T-helper 2 cell treated with Interferon-gamma antibody and Interleukin-4, amounts not matched to agents 5 μg/mL and 100 μg/mL, for 36 hours (primary cell): Measurements from ENCODE around the gene PAH.

Source experiments
- DNase-seq: peaks from one replicate; pipeline ENCODE4 v3.0.0; 2021; ENCODE audit warnings: low spot score
- H3K27ac Mint-ChIP-seq: one replicate; pipeline ENCODE4 v1.8.0; 2021; ENCODE audit warnings: mild to moderate bottlenecking, mixed read lengths
- H3K27me3 Mint-ChIP-seq: one replicate; pipeline ENCODE4 v1.8.0; 2021; ENCODE audit warnings: low read depth, mixed read lengths
- H3K36me3 Mint-ChIP-seq: one replicate; pipeline ENCODE4 v1.8.0; 2021; ENCODE audit warnings: low read depth, mixed read lengths
- H3K4me1 Mint-ChIP-seq: one replicate; pipeline ENCODE4 v1.8.0; 2021; ENCODE audit warnings: low read depth, mixed read lengths
- H3K4me3 Mint-ChIP-seq: one replicate; pipeline ENCODE4 v1.8.0; 2022; ENCODE audit warnings: mild to moderate bottlenecking, moderate library complexity, mixed read lengths
- H3K9me3 Mint-ChIP-seq: one replicate; pipeline ENCODE4 v1.8.0; 2021; ENCODE audit warnings: mixed read lengths

Gene PAH

GRCh38 chr12:102957339-102958050 is 40.5 kb upstream of the PAH start, which contains the start of gene ASCL1:
Gene ASCL1 (plus strand): TSS chr12:102957674. CDS start chr12:102958245, 571 bp downstream.
- Mint-ChIP-seq H3K4me3 (peak within 1 kb of the TSS; percentile 76), H3K4me1 (peaks cover 36% of the 10 kb centered on the region), H3K36me3 (no peaks in the 10 kb centered on the region), H3K9me3 (no peaks in the 10 kb centered on the region), H3K27me3 (peaks cover 83% of the 10 kb centered on the region), H3K27ac (peak within 1 kb of the TSS; percentile 47)
- DNase-seq, result no peak

- no peak overlapping the region for H3K27ac Mint-ChIP-seq
- H3K9me3 Mint-ChIP-seq, result no peaks in the 10 kb centered on the region
- peaks cover 83% of the 10 kb centered on the region for H3K27me3 Mint-ChIP-seq
- peak overlapping the region; percentile 49 for H3K4me3 Mint-ChIP-seq
- H3K4me1 Mint-ChIP-seq, result peaks cover 34% of the 10 kb centered on the region
- H3K36me3 Mint-ChIP-seq, result no peaks in the 10 kb centered on the region
- DNase-seq, result no peak
Measured at GRCh38 chr12:102956738-102957327, 39.8 kb upstream of the PAH start.

DNA sequence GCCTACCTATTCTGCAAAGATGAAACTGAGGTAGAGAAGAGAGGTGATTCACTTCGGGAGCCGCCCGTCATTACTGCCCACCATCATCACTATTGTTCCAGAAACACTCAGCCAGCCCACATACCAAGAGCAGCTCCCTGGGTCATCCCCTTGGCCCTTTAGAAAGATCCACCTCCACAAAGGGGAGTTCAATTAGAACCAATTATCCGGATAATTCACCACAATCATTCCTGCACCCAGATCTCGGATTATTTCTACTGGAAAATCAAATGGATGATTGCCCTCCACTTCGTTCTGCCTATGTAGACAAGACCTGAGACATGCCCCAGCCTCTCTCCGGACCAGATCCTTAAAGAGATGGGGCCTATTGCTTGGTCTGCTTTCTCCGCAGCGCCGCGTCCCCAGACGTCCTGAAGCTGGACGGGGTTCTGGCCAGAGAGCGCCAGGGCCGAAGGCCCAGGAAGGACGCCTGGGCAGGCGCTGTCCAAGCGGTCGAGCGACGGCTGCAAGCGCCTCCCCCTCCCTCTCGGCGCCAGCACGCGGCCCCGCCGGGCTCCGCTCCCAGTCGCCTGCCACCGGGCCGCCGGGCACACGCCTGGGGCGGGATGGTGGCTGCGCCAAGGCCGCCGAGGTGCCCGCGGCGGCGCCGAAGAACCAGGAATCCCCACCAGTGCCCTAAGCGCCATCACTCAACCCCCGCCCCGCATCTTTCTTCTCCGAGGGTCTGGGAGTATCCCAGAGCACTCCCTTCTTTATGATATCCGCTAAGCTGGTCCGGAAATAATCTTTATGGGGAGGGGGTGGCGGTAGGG is 39.1 kb upstream of the PAH start:
- peaks cover 31% of the 10 kb centered on the region for H3K4me1 Mint-ChIP-seq
- H3K27me3 Mint-ChIP-seq, result peaks cover 83% of the 10 kb centered on the region
- no peak overlapping the region for H3K27ac Mint-ChIP-seq
- H3K9me3 Mint-ChIP-seq, result no peaks in the 10 kb centered on the region
- no peak for DNase-seq
- H3K36me3 Mint-ChIP-seq, result no peaks in the 10 kb centered on the region
- no peak overlapping the region for H3K4me3 Mint-ChIP-seq

DNA sequence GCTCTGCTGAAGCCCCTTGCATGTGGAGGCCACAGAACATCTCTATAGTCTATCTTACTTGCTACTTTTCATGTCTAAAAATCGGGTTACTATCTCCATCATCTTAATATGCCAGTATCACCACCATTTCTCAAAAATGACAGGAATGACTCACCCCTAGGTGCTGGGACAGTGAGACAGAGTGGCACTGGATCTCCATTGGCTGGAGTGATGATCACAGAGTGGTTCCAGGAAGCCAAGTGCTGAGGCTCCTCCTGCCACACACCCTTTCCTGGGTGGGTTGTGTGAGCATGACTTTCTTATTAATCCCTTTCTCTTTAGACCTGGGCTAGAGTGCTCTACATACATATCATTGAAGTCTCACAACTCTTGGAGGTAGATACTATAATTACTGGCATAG is 37.1 kb upstream of the PAH start:
- DNase-seq, result no peak
- Mint-ChIP-seq H3K27me3 (peaks cover 83% of the 10 kb centered on the region), H3K36me3 (peaks cover 2% of the 10 kb centered on the region), H3K27ac (no peak overlapping the region), H3K9me3 (no peaks in the 10 kb centered on the region), H3K4me3 (no peak overlapping the region), H3K4me1 (peaks cover 32% of the 10 kb centered on the region)

DNA sequence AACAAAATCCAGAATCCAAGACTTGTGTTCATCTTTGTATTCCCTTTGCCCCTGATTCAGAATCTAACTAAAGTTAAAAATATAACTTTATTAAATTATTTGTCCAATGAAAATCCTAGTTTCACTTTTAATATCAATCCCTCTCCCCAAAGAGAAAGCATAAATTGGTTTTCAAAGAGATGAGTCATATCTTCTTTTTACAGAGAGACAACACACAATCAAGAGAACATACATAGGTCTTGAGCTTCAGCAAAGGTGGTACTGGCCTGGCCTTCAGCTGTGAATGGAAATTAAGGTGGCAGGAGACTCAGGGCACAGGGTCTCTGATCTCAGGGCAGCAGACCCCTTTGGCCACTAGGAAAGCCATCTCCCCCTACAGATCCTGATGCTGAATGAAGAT is 36.2 kb upstream of the PAH start:
- Mint-ChIP-seq H3K4me1 (peaks cover 30% of the 10 kb centered on the region), H3K36me3 (peaks cover 2% of the 10 kb centered on the region), H3K27ac (no peak overlapping the region), H3K27me3 (peaks cover 80% of the 10 kb centered on the region), H3K4me3 (no peak overlapping the region), H3K9me3 (no peaks in the 10 kb centered on the region)
- DNase-seq, result no peak

GRCh38 chr12:102951841-102952240 is 34.8 kb upstream of the PAH start:
- peaks cover 2% of the 10 kb centered on the region for H3K36me3 Mint-ChIP-seq
- H3K27me3 Mint-ChIP-seq, result peaks cover 83% of the 10 kb centered on the region
- DNase-seq, result no peak
- H3K27ac Mint-ChIP-seq, result no peak overlapping the region
- H3K4me3 Mint-ChIP-seq, result no peak overlapping the region
- no peaks in the 10 kb centered on the region for H3K9me3 Mint-ChIP-seq
- H3K4me1 Mint-ChIP-seq, result peaks cover 21% of the 10 kb centered on the region

GRCh38 chr12:102950950-102951619 is 34.0 kb upstream of the PAH start:
- Mint-ChIP-seq H3K36me3 (peaks cover 2% of the 10 kb centered on the region), H3K27me3 (peaks cover 79% of the 10 kb centered on the region), H3K4me1 (peaks cover 21% of the 10 kb centered on the region), H3K27ac (no peak overlapping the region), H3K4me3 (peak overlapping the region; percentile 25), H3K9me3 (no peaks in the 10 kb centered on the region)
- DNase-seq, result no peak

- Mint-ChIP-seq H3K27me3 (peaks cover 72% of the 10 kb centered on the region), H3K36me3 (peaks cover 2% of the 10 kb centered on the region), H3K4me3 (peak overlapping the region; percentile 25), H3K27ac (no peak overlapping the region), H3K4me1 (peaks cover 21% of the 10 kb centered on the region), H3K9me3 (no peaks in the 10 kb centered on the region)
- no peak for DNase-seq
Measured at GRCh38 chr12:102950107-102950949, 33.3 kb upstream of the PAH start.

GRCh38 chr12:102948941-102949352 is 31.9 kb upstream of the PAH start:
- H3K36me3 Mint-ChIP-seq, result peaks cover 2% of the 10 kb centered on the region
- no peak overlapping the region for H3K4me3 Mint-ChIP-seq
- H3K27me3 Mint-ChIP-seq, result peaks cover 58% of the 10 kb centered on the region
- H3K4me1 Mint-ChIP-seq, result peaks cover 9% of the 10 kb centered on the region
- no peak for DNase-seq
- no peaks in the 10 kb centered on the region for H3K9me3 Mint-ChIP-seq
- no peak overlapping the region for H3K27ac Mint-ChIP-seq

DNA sequence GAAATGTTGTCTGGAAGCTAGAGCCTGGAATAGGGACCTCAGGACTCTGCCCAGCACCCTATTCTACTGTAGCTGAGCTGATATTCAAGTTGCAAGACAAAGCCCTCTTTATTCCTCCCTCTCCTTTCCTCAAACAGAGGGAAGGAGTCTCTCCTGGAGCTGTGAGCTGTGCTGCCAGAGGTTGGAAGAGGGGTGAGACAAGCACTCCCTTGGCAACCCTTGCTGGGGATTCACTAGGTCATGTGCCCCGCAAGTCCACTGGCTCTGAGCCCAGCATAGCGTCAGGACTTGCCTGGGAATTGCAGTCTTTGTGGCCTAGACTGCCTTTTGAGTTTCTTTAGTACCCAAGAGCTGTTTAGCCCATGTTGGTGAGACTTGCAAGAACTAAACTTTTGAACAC is 29.0 kb upstream of the PAH start:
- no peak overlapping the region for H3K4me3 Mint-ChIP-seq
- H3K36me3 Mint-ChIP-seq, result peaks cover 2% of the 10 kb centered on the region

DNA sequence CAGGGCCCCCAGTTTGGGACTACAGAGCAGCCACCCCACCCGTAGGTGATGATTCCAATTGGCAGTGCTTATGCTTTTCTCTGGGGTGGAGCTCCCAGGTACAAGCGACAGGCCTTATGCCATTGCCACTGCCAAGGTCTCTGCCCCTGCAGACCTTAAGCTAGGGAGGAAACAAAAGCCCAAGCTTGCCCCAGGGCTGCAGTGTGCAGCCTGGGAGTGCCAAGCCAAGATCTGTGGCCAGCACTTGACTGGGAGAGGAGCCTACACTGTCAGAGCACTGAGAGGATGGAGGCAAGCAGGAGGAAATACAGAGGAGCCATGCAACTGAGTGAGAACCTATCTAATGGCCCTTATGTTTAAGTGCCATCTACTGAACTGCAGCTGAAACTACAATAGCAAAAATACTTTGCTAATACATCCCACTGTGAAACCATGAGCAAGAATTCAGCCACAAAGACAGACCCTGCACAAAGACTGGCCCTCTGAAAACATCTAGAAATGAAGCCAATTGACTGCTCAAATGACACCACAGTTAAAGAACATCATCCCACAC is 22.7 kb upstream of the PAH start:
- Mint-ChIP-seq H3K36me3 (no peaks in the 10 kb centered on the region), H3K9me3 (no peaks in the 10 kb centered on the region), H3K4me1 (no peaks in the 10 kb centered on the region), H3K27ac (no peak overlapping the region), H3K4me3 (no peak overlapping the region), H3K27me3 (peaks cover 11% of the 10 kb centered on the region)
- DNase-seq, result no peak

More for the DNA sequence above, 29.0 kb upstream of the PAH start:
- peaks cover 3% of the 10 kb centered on the region for H3K4me1 Mint-ChIP-seq
- no peak for DNase-seq
- H3K27me3 Mint-ChIP-seq, result peaks cover 38% of the 10 kb centered on the region
- no peaks in the 10 kb centered on the region for H3K9me3 Mint-ChIP-seq
- H3K27ac Mint-ChIP-seq, result no peak overlapping the region

- Mint-ChIP-seq H3K27me3 (peaks cover 13% of the 10 kb centered on the region), H3K4me3 (no peak overlapping the region), H3K9me3 (no peaks in the 10 kb centered on the region), H3K36me3 (no peaks in the 10 kb centered on the region), H3K27ac (no peak overlapping the region), H3K4me1 (no peaks in the 10 kb centered on the region)
- DNase-seq, result no peak
Measured at GRCh38 chr12:102939059-102939458, 22.0 kb upstream of the PAH start.

DNA sequence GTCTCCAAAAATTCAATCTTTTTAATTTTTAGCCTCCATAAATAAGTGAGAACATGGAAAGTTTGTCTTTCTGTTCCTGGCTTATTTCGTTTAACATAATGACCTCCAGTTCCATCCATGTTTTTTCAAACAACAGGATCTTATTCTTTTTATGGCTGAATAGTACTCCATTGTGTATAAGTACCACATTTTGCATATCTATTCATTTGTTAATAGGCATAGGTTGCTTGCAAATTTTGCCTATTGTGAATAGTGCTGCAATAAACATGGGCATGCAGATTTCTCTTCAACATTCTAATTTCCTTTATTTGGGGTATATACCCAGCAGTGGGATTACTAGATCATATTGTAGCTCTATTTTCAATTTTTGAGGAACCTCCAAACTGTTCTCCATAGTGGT is 16.1 kb upstream of the PAH start:
- no peak for DNase-seq
- Mint-ChIP-seq H3K27ac (no peak overlapping the region), H3K36me3 (no peaks in the 10 kb centered on the region), H3K4me3 (no peak overlapping the region), H3K4me1 (no peaks in the 10 kb centered on the region), H3K27me3 (peaks cover 17% of the 10 kb centered on the region), H3K9me3 (no peaks in the 10 kb centered on the region)
